Inferior parietal cortex (tissue), 1 donor: ENCODE results near the gene DDB1.

ENCODE experiments used
- DNase-seq: peaks from one replicate; pipeline ENCODE4 v3.0.0-alpha.2; 2016; ENCODE audit errors: extremely low spot score

Gene DDB1

DNA sequence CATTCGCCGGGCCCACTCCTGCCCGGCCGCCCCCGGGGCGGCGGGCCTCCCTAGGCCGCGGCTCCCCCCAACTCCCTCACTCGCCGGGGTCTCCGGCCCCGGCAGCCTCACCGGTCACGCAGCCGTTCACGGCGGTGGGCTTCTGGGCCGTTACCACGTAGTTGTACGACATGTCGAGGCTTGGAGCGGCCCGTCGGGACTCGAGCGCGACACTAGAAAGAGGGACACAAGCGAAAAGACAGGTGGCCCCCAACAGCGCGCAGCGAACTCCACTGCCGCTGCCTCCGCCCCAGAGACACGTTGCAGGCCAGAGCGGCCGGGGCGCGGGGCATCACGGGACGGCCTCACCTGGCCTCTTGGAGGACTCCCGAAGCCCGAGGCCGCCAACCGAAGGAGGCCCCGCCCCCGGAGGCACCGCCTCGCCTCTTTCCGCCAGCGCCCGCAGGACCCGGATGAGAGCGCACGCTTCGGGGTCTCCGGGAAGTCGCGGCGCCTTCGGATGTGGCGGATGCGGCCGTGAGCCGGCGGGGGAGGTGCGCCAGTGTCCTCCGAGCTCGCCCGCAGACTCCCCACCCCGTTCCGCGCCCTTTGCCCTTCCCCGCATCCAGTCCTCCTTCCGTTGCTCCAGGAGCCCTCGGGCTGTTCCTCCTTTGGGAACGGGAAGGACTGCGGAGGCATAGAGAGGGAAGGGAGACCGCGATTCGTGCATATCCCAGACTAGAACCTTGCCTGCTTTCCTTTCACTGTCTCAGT is at the start of gene DDB1, which contains the start of gene TKFC:
Gene DDB1 (minus strand): TSS at position 309 of the 753 bp plus-strand sequence. CDS start 137 bp downstream, at position 172.
Gene TKFC (plus strand): TSS at position 432 of the 753 bp plus-strand sequence. CDS start 1,501 bp downstream, outside the sequence.
- DNase-seq: peak; percentile 93

DNA sequence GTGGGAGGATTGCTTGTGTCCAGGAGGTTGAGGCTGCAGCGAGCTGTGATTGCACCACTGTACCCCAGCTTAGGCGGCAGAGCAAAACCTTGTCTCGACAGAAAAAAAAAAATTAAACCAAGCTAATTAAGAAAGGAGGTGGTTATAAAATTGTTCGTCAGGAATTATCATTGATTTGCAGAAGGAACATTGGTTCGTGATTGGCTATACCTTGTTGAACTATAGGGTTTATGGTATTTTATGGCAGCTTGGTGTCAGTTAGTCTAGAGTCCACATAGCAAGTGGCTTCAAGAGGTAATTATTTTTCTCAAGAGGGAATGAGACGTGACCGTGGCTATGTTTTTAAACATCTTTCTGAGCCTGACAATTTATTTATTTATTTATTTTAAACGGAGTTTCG is 48.0 kb upstream of the DDB1 start:
- DNase-seq: no peak

DNA sequence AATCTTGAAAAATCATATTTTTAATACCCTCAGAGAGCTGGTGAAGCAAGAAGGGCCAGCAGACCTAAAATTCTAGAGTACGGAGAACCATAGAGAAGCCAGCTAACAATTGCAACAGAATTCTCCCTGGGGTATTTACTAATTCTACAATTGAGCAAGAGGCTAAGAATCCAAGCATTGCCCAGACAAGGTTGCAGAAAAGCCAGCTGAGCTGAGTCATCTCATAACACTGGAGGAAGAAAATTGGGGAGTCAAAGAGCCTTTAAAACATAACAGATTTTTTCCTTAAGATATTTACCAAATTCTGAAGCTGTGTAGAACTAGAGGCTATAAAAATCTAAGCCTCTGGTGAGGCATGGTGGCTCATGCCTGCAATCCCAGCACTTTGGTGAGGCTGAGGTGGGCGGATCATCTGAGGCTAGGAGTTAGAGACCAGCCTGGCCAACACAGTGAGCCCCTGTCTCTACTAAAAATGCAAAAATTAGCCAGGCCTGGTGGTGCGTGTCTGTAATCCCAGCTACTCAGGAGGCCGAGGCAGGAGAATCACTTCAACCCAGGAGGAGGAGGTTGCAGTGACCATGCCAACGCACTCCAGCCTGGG is 45.9 kb upstream of the DDB1 start:
- DNase-seq: no peak

DNA sequence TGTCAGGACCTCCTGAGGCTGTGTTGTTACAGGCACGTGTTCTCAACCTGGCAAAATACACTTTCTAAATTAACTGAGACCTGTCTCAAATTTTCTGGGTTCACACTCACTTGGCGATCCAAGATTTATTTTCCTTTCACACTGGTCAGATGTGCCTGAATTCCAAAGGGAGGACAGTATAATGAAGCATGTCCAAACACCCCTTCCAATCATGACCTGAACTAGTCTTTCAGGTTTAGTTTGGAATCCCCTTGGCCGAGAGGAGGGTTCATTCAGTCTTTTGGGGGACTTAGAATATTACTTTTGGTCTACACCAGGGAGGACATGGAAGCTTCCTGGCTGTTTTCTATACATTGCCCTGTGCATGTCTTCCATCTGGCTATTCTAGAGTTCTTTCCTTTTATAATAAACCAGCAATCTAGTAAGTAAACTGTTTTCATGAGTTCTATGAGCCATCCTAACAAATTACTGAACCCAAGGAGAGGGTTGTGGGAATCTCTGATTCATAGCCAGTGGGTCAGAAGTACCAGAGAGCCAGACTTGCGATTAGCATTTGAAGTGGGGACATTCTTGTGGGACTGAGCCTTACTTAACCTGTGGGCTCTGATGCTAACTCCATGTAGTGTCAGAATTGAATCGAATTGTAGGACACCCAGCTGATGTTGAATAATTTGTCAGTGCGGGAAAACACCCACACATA is 44.7 kb upstream of the DDB1 start:
- no peak for DNase-seq

DNA sequence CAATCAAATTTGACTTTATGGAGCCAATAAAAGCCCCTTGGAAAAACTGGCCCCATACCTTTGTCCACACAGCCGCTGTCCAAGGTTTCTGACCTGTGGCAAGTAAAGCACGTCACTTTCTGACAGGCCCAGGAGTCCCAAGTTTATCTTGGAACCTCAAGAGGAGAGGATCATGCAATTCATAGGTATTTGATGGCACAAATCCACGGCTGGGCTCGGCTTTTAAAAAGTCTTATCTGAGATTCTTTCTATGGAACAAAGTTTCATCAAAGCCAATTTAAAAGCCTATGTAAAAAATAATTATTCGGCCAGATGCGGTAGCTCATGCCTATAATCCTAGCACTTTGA is 42.8 kb upstream of the DDB1 start:
- no peak for DNase-seq

DNA sequence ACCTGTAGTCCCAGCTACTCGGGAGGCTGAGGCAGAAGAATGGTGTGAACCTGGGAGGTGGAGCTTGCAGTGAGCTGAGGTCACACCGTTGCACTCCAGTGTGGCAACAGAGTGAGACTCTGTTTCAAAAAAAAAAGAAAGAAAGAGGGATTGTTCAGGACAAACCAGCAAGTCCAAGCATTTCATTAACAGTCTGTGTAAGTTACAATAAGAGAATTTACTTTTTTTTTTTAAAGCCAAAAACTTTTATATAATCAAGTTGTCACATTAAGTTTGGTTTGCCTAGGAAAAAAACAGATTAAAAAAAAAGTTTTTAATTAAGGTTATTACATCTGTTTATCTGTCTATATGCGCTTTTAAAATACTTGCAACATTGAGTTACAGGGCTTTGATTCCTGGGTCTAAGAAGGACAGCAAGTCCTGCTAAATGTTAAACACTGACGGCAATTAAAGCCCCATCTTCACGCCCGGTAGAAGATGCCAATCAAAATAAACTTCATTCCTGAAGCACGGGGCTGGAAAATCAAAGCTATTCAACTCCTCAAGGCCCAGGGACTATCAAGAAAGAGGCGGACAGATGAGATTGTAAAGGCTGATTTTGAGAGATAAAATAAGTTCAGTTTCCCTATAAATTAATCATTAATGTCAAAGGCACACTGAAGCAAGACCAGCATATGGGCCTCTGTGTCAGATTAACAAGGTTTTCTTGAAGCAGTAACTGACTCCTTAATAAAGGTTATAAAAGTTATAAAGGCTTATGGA is 39.9 kb upstream of the DDB1 start:
- no peak for DNase-seq

DNA sequence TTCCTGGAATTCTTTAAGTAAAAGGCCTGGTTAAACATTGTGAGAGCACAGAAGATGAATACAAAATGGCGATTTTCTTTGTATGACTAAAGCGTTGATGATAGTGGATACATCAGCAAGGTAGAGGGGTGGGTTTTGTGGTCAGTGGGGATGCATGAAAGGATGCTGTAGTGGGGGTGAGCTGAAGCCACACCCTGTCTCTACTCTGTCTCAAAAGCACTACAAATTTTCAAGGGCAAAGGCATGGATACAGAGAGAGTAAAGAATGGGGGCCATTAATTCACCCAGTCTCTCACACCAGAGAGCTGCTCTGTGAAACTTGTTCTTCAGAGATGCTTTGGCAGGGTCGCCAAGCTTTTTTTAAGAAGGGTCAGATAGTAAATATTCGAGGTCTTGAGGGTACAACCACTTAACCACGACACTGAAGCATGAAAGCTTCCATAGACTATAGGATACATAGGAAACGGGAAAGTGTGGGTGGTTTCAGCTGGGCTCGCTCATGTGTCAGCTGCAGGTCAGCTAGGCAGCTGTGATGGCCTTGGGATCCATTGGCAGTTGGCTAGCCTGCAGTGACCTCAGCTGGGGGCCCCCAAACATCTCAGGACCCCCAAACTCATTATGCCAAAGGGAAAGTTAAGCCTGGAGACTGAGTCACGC is 37.6 kb upstream of the DDB1 start:
- DNase-seq: no peak

DNA sequence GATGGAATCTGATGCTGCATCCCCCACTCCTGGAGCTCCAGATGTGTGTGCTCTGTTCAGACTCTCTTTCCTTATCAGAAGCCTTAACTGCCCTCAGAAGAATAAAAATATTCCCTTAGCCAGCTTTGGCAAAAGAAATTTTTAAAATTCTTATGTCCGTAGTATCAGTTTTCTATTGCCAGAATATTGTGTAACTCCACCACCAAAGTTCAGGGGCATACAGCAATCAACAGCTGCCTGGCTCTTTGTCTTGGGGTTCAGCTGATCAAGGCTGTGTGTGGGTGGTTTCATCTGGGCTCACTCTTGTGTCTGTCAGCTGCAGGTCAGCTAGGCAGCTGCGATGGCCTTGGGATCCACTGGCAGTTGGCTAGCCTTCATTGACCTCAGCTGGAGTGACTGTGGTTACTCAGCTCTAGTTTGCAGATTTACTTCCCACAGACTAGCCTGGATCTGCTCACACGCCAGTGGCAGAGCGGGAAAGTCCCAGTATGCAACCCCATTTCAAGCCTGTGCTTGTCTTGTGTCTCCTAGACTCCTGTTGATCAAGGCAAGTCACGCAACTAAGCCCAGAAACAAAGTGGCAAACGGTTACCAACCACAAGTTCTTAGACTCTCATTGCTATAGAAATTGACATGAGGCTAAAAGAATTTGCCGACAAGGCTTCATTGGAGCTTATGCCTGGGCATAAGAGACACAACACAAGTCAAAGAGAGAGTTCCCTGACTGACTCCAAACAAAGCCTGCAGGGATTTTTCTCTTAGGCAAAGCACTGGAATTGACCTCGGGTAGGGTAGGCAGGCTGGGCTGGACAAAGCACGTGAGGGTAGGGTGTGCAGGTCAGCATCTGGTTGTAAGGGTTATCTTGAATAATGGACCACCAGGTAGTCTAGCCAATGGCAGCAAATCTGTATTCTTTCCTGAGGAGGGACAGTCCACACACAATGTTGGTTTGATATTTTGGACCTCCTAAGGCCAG is 36.8 kb upstream of the DDB1 start:
- no peak for DNase-seq

DNA sequence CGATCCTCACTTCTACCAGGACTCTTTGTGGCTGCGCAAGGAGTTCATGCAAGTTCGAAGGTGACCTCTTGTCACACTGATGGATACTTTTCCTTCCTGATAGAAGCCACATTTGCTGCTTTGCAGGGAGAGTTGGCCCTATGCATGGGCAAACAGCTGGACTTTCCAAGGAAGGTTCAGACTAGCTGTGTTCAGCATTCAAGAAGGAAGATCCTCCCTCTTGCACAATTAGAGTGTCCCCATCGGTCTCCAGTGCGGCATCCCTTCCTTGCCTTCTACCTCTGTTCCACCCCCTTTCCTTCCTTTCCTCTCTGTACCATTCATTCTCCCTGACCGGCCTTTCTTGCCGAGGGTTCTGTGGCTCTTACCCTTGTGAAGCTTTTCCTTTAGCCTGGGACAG is 35.7 kb upstream of the DDB1 start:
- no peak for DNase-seq

DNA sequence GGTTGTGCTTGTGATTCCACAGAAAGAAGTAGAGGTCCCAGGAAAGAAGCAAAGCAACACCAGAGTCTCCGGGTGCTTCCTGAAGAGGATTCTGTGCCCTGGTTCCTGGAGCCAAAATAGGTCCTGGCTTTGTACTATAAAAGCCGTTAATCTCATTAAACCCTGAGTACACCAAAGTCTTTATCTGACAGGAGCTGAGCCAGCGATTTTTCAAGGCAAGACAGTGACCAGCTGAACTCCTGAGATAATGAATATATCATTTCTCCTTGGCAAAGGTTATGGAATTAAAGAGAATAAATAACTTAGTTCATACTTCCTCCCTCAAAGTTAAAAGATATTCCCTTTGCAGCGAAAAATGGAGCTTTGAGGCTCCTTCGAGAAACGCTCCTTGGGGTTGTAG is 34.5 kb upstream of the DDB1 start:
- no peak for DNase-seq

DNA sequence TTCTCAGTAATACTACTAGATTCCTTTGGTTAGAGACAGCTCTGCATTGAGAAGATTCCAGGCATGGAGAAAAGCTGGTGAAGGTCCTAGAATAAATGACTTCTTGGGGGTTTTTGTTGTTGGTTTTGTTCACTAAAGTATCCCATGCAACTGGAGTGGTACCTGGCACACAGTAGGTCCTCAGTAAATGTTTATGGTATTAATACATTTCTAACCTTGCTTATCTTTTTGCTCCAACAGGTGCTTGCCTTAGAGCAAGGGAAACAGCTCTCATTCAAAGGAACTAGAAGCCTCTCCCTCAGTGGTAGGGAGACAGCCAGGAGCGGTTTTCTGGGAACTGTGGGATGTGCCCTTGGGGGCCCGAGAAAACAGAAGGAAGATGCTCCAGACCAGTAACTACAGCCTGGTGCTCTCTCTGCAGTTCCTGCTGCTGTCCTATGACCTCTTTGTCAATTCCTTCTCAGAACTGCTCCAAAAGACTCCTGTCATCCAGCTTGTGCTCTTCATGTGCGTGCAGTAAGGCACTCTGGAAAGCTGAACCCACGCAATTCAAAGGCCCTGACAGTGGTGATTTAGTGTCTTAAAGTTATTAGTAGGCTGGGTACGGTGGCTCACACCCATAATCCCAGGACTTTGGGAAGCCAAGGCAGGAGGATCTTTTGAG is 31.2 kb upstream of the DDB1 start:
- DNase-seq: no peak

DNA sequence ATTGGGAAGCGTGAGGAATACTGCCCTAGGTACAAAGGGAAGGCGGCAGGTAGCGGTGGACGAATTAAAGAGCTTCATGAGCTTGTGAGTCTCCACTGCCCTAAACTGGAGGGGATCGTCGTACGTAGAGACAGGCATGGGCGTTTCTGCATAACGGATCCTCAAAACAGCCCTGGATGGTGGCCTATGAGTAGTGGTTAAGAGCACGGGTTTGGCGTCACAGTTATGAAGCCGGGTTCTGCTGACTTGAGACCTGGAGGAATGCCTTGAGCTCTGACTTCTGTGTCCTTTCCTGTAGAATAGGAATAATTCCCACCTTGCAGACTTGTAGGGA is 29.6 kb upstream of the DDB1 start:
- no peak for DNase-seq

DNA sequence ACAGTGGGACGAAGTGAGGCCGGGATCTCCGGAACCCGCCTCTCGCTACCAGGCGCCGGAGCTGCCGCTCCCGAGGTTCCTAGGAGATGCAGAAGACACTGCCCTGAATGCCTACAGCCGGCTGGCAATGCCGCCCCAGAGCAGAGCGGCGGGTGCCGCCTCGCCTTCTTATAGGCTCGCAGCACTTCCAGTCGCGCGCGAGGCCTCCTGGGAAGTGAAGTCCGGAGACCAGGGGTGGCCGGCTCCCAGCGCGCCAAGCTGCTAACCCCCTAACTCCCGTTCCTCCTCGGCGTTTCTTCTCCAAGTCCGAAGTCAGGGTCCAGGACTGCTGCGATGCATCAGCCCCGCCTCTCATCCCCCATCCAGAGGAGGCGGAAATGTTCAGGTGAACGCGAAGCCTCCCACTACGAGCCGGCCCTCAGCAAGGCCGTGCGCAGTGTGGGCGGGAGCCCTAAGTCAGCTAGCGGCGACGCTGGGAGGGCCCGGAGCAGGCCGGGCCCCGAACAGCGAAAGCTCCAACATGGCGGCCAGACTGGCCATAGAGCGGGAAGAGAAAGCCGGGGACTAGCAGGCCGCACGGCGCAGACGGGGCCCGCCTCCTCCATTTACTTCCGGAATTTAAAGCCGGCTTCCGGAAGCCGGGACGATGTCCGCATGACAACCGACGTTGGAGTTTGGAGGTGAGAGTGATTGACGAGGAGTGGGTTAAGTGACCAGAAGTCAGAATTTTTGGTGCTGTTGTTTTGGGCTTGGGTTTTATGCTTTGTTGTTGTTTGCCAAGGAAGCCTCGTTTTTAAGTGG is 29.0 kb upstream of the DDB1 start, which contains the start of the genes CYB561A3 and TMEM138:
Gene CYB561A3 (minus strand): TSS at position 142 of the 801 bp plus-strand sequence. CDS start 5,169 bp downstream, outside the sequence.
Gene TMEM138 (plus strand): TSS at position 634 of the 801 bp plus-strand sequence. CDS start 2,017 bp downstream, outside the sequence.
- DNase-seq: peak; percentile 94

GRCh38 chr11:61361237-61361740 is 28.4 kb upstream of the DDB1 start:
- DNase-seq: no peak

DNA sequence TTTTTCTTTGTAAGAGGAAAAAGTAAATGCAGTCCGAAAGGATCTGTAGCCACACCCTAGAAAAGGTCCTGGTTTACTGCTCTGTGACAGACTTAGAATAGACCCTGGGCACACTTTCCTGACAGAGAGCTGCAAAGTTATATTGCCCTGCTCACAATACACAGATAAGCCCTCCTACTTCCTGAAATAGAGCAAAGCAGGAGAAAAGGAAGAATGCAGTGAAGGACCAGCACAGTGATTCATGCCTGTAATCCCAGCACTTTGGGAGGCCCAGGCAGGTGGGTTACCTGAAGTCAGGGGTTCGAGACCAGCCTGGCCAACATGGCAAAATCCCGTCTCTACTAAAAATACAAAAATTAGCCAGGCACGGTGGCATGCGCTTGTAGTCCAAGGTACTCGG is 26.6 kb upstream of the DDB1 start:
- DNase-seq: no peak

DNA sequence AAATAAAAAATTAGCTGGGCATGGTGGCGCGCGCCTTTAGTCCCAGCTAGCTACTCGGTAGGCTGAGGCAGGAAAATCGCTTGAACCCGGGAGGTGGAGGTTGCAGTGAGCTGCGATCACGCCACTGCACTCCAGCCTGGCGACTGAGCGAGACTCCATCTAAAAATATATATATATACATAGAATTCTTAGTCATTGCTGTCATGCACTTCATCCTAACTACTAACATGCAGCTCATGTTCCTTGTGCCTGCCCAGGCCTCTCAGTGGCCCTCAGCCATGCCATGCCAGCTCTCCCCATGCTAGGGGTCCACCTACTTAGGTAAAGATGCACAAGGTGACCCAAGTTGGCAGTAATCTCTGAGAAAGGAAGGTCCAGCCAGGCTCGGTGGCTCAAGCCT is 25.7 kb upstream of the DDB1 start:
- no peak for DNase-seq

GRCh38 chr11:61357894-61358239 is 25.0 kb upstream of the DDB1 start:
- no peak for DNase-seq

DNA sequence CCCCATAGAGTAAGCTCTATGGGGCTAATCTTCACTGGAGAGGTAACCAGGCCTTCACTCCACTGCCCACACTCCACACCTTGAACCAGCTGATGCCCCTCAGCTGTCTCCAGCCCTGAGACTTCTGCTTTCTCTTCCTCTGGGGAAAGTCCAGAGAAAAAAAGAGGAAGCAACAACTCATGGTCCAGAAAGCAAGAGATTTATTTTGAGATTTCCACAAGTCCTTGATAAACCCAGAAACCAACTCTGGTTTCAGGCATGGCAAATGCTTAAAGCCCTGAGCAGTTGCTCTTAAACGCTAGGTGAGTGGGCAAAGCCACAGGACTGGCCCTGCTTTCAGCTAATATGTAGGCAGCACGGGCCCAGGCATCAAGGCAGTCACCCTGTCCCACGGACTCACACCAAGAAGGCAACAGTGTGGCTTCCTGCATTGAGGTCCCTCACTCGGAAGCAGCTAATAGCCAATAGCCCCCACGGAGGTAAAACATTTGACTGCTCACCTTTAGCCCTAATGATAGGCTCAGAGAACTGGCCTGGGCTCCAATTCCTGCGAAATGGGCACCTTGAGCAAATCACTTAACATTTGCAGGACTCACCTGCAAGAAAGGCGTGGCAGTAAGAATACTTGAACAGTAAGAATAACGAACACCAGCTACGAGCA is 24.5 kb upstream of the DDB1 start:
- no peak for DNase-seq
